Kidney (tissue), 14 donors: ENCODE measurements around the gene MCU. TPM values are rescaled to one million over a fixed set of nuclear protein-coding genes. Genes with fewer than 3 reads are reported as not detected.

Source experiments
- DNase-seq, 5 donors: peaks; one replicate each; pipeline ENCODE4 v3.0.0-alpha.2; 2013 to 2020
- FAIRE-seq: peaks from 2 replicates; lab custom pipeline; 2012; peaks lifted over from hg19 to GRCh38; lab: Jason Lieb, UNC
- H3K27ac ChIP-seq, 2 donors: one replicate each; pipeline ENCODE4 v1.7.0; 2013; ENCODE audit warnings: low read depth in 2 of 2, low read length in 2 of 2, inconsistent platforms in 1 of 2
- H3K27me3 ChIP-seq: one replicate; pipeline ENCODE4 v1.7.1; 2013; ENCODE audit warnings: low read length, inconsistent platforms; ENCODE audit not compliant: control insufficient read depth, insufficient read depth
- H3K36me3 ChIP-seq, 3 donors: one replicate each; pipeline versions ENCODE4 v1.7.0 to v1.7.1; 2013; ENCODE audit warnings: low read length in 3 of 3, control low read depth in 1 of 3, inconsistent platforms in 1 of 3; ENCODE audit not compliant: insufficient read depth in 3 of 3, control insufficient read depth in 2 of 3
- H3K4me1 ChIP-seq, 3 donors: one replicate each; pipeline versions ENCODE4 v1.7.0 to v1.7.1; 2013; ENCODE audit warnings: low read length in 3 of 3, inconsistent platforms in 1 of 3, low read depth in 1 of 3; ENCODE audit not compliant: control insufficient read depth in 2 of 3, insufficient read depth in 2 of 3
- H3K4me3 ChIP-seq, 3 donors: one replicate each; pipeline versions ENCODE4 v1.7.0 to v1.8.1; 2013; ENCODE audit warnings: low read length in 3 of 3, control low read depth in 1 of 3, inconsistent platforms in 1 of 3
- H3K9ac ChIP-seq, 3 donors: one replicate each; pipeline versions ENCODE4 v1.7.0 to v1.7.1; 2013; ENCODE audit warnings: low read length in 3 of 3, control low read depth in 1 of 3, inconsistent platforms in 1 of 3
- H3K9me3 ChIP-seq, 3 donors: one replicate each; pipeline versions ENCODE4 v1.7.0 to v1.7.1; 2013; ENCODE audit warnings: low read length in 3 of 3, control low read depth in 1 of 3, inconsistent platforms in 1 of 3; ENCODE audit not compliant: control insufficient read depth in 2 of 3, insufficient read depth in 1 of 3
- intact Hi-C: fragments of 100-400 bp; cut with DNase I; formaldehyde crosslinking; loops from one replicate; pipeline ENCODE4 v1.11.1; 2022
- polyA plus RNA-seq: library from polyadenylated mRNA; stranded (reverse); fragments of 350-450 nt; fragmentation: Illumina TruSeq; extraction: RNeasy Lipid Tissue Mini Kit (QIAGEN cat#74804); gene quantifications from one replicate; pipeline ENCODE4 v1.2.3, GENCODE V29; 2014; ENCODE audit warnings: low read depth, low replicate concordance; ENCODE audit not compliant: insufficient read depth
- total RNA-seq: library from RNA; stranded (reverse); fragmentation: NEBNext Ultra II Directional; extraction: Animal tissue kit (Norgen Biotek cat#: 25700); gene quantifications from one replicate; pipeline ENCODE4 v1.2.1, GENCODE V29; 2021
- TF ChIP-seq, protein P1 (sequence below): IDR thresholded peaks from 3 replicates; pipeline ENCODE4 v1.5.1; 2012; ENCODE audit warnings: mild to moderate bottlenecking, moderate library complexity, borderline replicate concordance; ENCODE audit not compliant: insufficient read depth; ENCODE audit errors: extremely low read depth
- donor health status: control.
- donor health status: control.
- donor health status: control.
- donor health status: control.
- donor health status: control.
- donor health status: DM: yes; HTN: yes; CAD: no.
- donor health status: Normal renal cell carcinoma (clear cell type).

MCU gene
- total and polyA plus RNA-seq, 2 donors from 2014 or later: 18.6 to 37.6 TPM

DNA sequence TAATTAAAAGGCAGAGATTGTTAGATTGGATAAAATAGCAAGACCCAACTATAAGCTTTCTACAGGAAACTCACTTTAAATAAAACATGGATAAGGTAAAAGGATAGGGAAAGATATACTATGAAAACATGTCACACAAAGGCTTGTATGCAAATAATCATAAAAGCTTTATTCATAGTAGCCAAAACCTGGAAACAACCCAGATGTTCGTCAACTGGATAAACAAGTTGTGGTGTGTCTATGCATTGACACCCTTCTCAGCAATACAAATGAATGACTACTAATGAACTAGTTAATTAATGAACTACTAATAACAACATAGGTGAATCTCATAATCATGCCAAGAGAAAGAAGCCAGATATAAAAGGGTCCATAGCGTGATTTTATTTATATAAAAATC, 163.8 kb downstream of the MCU start:
- FAIRE-seq: no peak
- TF ChIP-seq, protein P1, sequence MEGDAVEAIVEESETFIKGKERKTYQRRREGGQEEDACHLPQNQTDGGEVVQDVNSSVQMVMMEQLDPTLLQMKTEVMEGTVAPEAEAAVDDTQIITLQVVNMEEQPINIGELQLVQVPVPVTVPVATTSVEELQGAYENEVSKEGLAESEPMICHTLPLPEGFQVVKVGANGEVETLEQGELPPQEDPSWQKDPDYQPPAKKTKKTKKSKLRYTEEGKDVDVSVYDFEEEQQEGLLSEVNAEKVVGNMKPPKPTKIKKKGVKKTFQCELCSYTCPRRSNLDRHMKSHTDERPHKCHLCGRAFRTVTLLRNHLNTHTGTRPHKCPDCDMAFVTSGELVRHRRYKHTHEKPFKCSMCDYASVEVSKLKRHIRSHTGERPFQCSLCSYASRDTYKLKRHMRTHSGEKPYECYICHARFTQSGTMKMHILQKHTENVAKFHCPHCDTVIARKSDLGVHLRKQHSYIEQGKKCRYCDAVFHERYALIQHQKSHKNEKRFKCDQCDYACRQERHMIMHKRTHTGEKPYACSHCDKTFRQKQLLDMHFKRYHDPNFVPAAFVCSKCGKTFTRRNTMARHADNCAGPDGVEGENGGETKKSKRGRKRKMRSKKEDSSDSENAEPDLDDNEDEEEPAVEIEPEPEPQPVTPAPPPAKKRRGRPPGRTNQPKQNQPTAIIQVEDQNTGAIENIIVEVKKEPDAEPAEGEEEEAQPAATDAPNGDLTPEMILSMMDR: no peak
- no peak overlapping the region for H3K9ac ChIP-seq
- H3K36me3 ChIP-seq: no peaks in the 10 kb centered on the region
- intact Hi-C loops: no loop called here
- H3K4me1 ChIP-seq: no peaks in the 10 kb centered on the region
- no peaks in the 10 kb centered on the region for H3K27me3 ChIP-seq
- no peak overlapping the region for H3K4me3 ChIP-seq
- no peak for DNase-seq
- no peak overlapping the region for H3K27ac ChIP-seq
- peaks cover 0 to 2% (median 0%) of the 10 kb centered on the region in 3 donors for H3K9me3 ChIP-seq

DNA sequence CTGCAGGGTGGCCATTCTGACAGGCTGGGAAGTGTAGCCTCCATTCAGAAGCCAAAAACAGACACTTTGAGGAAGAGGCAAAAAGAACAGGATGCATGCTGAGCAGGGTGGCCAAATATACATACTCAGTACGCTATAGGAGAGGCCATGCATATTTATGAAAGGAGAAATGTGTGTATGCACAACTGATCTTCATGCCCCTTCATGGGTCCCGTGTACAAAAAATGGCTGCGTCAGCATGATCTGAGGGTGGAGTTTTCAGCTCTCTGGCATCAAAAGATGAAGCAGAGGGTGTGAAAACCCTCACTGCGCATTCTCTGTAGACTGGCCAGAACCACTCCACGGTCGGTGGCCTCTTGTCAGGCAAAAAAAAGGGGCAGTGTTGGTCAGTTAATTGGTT, 166.1 kb downstream of the MCU start:
- H3K36me3 ChIP-seq: peaks cover 0 to 3% (median 0%) of the 10 kb centered on the region in 3 donors
- FAIRE-seq (no peak), DNase-seq (no peak)
- H3K4me3 ChIP-seq: no peak overlapping the region
- TF ChIP-seq, protein P1: no peak
- no peaks in the 10 kb centered on the region for H3K4me1 ChIP-seq
- H3K9ac ChIP-seq: no peak overlapping the region
- no peaks in the 10 kb centered on the region for H3K9me3 ChIP-seq
- intact Hi-C loops: no loop called here
- no peaks in the 10 kb centered on the region for H3K27me3 ChIP-seq
- no peak overlapping the region for H3K27ac ChIP-seq

DNA sequence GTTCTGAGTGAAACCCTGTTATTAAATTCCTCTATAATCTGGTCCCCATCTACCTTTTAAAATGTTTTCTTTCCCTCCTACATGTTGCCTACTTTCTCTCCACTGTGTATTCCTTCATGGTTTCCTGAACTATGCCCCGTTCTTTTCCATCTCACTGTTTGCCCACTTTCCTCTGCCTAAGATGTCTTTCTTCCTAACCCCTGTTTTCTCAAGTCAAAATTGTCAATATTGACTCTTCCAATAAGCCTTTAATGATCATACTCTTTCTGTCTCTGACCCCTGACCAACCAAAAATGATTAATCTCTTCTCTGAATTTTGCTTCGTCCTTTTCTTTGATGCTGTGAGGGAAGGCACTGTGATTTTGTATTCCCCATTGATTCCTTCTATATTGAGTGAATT, 171.0 kb downstream of the MCU start:
- peaks cover 0 to 3% (median 0%) of the 10 kb centered on the region in 3 donors for H3K36me3 ChIP-seq
- TF ChIP-seq, protein P1: no peak
- FAIRE-seq (no peak), DNase-seq (no peak)
- H3K27ac ChIP-seq: no peak overlapping the region
- H3K4me3 ChIP-seq: no peak overlapping the region
- H3K9ac ChIP-seq: no peak overlapping the region
- no peaks in the 10 kb centered on the region for H3K4me1 ChIP-seq
- H3K9me3 ChIP-seq: no peaks in the 10 kb centered on the region
- intact Hi-C loops: no loop called here
- H3K27me3 ChIP-seq: no peaks in the 10 kb centered on the region
